IPS-18c (cell line): ENCODE measurements around the gene CEP250.

Experiments used
- H3K4me3 ChIP-seq: 2 replicates; pipeline ENCODE4 v1.7.0; 2013; ENCODE audit warnings: low read depth, mild to moderate bottlenecking, low read length, moderate library complexity; ENCODE audit not compliant: insufficient read depth
- H3K9me3 ChIP-seq: one replicate; pipeline ENCODE4 v1.6.1; 2013; ENCODE audit warnings: mild to moderate bottlenecking, low read length, moderate library complexity; ENCODE audit not compliant: control insufficient read depth, insufficient read depth

CEP250 gene

GRCh38 chr20:35474303-35474871 lies 19.0 kb downstream of the CEP250 start:
- H3K9me3 ChIP-seq, result no peaks in the 10 kb centered on the region
- no peak overlapping the region for H3K4me3 ChIP-seq

- H3K4me3 ChIP-seq, result no peak overlapping the region
- no peaks in the 10 kb centered on the region for H3K9me3 ChIP-seq
Measured at GRCh38 chr20:35476288-35476687, 20.9 kb downstream of the CEP250 start.

GRCh38 chr20:35478804-35479472 lies 23.5 kb downstream of the CEP250 start:
- no peak overlapping the region for H3K4me3 ChIP-seq
- no peaks in the 10 kb centered on the region for H3K9me3 ChIP-seq

- Histone ChIP-seq H3K4me3 (no peak overlapping the region), H3K9me3 (no peaks in the 10 kb centered on the region)
Measured at GRCh38 chr20:35479798-35480197, 24.4 kb downstream of the CEP250 start.

GRCh38 chr20:35487479-35487878 lies 32.1 kb downstream of the CEP250 start:
- Histone ChIP-seq H3K4me3 (no peak overlapping the region), H3K9me3 (no peaks in the 10 kb centered on the region)

- Histone ChIP-seq H3K4me3 (no peak overlapping the region), H3K9me3 (no peaks in the 10 kb centered on the region)
Measured at GRCh38 chr20:35489717-35490116, 34.3 kb downstream of the CEP250 start.

GRCh38 chr20:35490736-35491181 lies 35.4 kb downstream of the CEP250 start:
- Histone ChIP-seq H3K4me3 (no peak overlapping the region), H3K9me3 (no peaks in the 10 kb centered on the region)

GRCh38 chr20:35491823-35492222 lies 36.4 kb downstream of the CEP250 start:
- Histone ChIP-seq H3K9me3 (no peaks in the 10 kb centered on the region), H3K4me3 (no peak overlapping the region)

- H3K9me3 ChIP-seq, result no peaks in the 10 kb centered on the region
- H3K4me3 ChIP-seq, result no peak overlapping the region
Measured at GRCh38 chr20:35492352-35492751, 37.0 kb downstream of the CEP250 start.

- Histone ChIP-seq H3K9me3 (no peaks in the 10 kb centered on the region), H3K4me3 (no peak overlapping the region)
Measured at GRCh38 chr20:35496481-35496880, 41.1 kb downstream of the CEP250 start.

GRCh38 chr20:35497320-35497719 lies 41.9 kb downstream of the CEP250 start:
- no peak overlapping the region for H3K4me3 ChIP-seq
- H3K9me3 ChIP-seq, result no peaks in the 10 kb centered on the region

GRCh38 chr20:35497780-35498189 lies 42.4 kb downstream of the CEP250 start:
- H3K4me3 ChIP-seq, result no peak overlapping the region
- no peaks in the 10 kb centered on the region for H3K9me3 ChIP-seq

- Histone ChIP-seq H3K4me3 (no peak overlapping the region), H3K9me3 (no peaks in the 10 kb centered on the region)
Measured at GRCh38 chr20:35499271-35499670, 43.9 kb downstream of the CEP250 start.

GRCh38 chr20:35502352-35502751 lies 47.0 kb downstream of the CEP250 start:
- Histone ChIP-seq H3K9me3 (no peaks in the 10 kb centered on the region), H3K4me3 (no peak overlapping the region)

- H3K4me3 ChIP-seq, result no peak overlapping the region
- no peaks in the 10 kb centered on the region for H3K9me3 ChIP-seq
Measured at GRCh38 chr20:35503281-35503680, 47.9 kb downstream of the CEP250 start.

GRCh38 chr20:35503841-35504561 lies 48.6 kb downstream of the CEP250 start:
- Histone ChIP-seq H3K4me3 (no peak overlapping the region), H3K9me3 (no peaks in the 10 kb centered on the region)

- Histone ChIP-seq H3K9me3 (no peaks in the 10 kb centered on the region), H3K4me3 (no peak overlapping the region)
Measured at GRCh38 chr20:35504751-35505150, 49.4 kb downstream of the CEP250 start.

- no peak overlapping the region for H3K4me3 ChIP-seq
- H3K9me3 ChIP-seq, result no peaks in the 10 kb centered on the region
Measured at GRCh38 chr20:35506179-35506578, 50.8 kb downstream of the CEP250 start.
